Measurements from ENCODE around the gene TANGO6.

TANGO6 gene

GRCh38 chr16:68859828-68860227, 16.5 kb downstream of the TANGO6 start:
- Histone ChIP-seq H3K27ac (ENCODE audit: low read length, poor library complexity, severe bottlenecking) (no peak overlapping the region), H3K4me3 (ENCODE audit: insufficient read depth in 1 of 2, low read depth in 1 of 2, low read length in 2 of 2) (no peak overlapping the region), H2BK15ac (ENCODE audit: low read depth, poor library complexity, severe bottlenecking) (no peak overlapping the region), H3K79me1 (replicated peaks; ENCODE audit: low read length, poor library complexity, severe bottlenecking) (peaks cover 28% of the 10 kb centered on the region), H3K27me3 (ENCODE audit: control insufficient read depth in 1 of 2, insufficient read depth in 1 of 2, low read length in 2 of 2) (no peaks in the 10 kb centered on the region), H3K18ac (ENCODE audit: low read depth in 1 of 2, low read length in 2 of 2) (no peak overlapping the region), H3K4me1 (ENCODE audit: control insufficient read depth, insufficient read depth, low read depth, low read length) (no peaks in the 10 kb centered on the region), H2AK5ac (ENCODE audit: low read length, severe bottlenecking) (no peak overlapping the region), H2BK12ac (ENCODE audit: low read length in 2 of 2) (no peak overlapping the region), H3K9ac (ENCODE audit: low read length) (no peak overlapping the region), H2AFZ (ENCODE audit: low read depth, low read length) (no peak overlapping the region), H3K23ac (ENCODE audit: low read length in 2 of 2) (no peak overlapping the region), H3K36me3 (ENCODE audit: control insufficient read depth in 1 of 2, insufficient read depth in 2 of 2, low read depth in 1 of 2, low read length in 2 of 2) (peaks cover 15 to 35% of the 10 kb centered on the region in 2 experiments), H4K8ac (ENCODE audit: low read length) (no peak overlapping the region), H3K4me2 (ENCODE audit: low read length, poor library complexity, severe bottlenecking) (no peak overlapping the region), H2BK5ac (ENCODE audit: low read depth, low read length, poor library complexity, severe bottlenecking) (no peak overlapping the region), H3K14ac (ENCODE audit: low read length in 2 of 2) (no peak overlapping the region), H4K91ac (ENCODE audit: low read length) (no peak overlapping the region), H3K4ac (ENCODE audit: low read depth in 1 of 2, low read length in 2 of 2) (no peak overlapping the region), H3K9me3 (ENCODE audit: control insufficient read depth, low read length) (no peaks in the 10 kb centered on the region), H2BK120ac (ENCODE audit: low read depth, low read length) (no peak overlapping the region)
- over 99% methylated on average over 4 of the region's 4 CpGs for WGBS
- DNase-seq, result no peak

GRCh38 chr16:68860978-68861892, 17.9 kb downstream of the TANGO6 start:
- no peak overlapping the region for H2BK12ac ChIP-seq (ENCODE audit: low read length in 2 of 2)
- no peak overlapping the region for H2AFZ ChIP-seq (ENCODE audit: low read depth, low read length)
- peaks cover 27% of the 10 kb centered on the region for H3K79me1 ChIP-seq (replicated peaks; ENCODE audit: low read length, poor library complexity, severe bottlenecking)
- H3K9me3 ChIP-seq (ENCODE audit: control insufficient read depth, low read length), result no peaks in the 10 kb centered on the region
- no peak overlapping the region for H2BK120ac ChIP-seq (ENCODE audit: low read depth, low read length)
- no peak overlapping the region for H3K27ac ChIP-seq (ENCODE audit: low read length, poor library complexity, severe bottlenecking)
- H4K8ac ChIP-seq (ENCODE audit: low read length), result no peak overlapping the region
- H3K9ac ChIP-seq (ENCODE audit: low read length), result no peak overlapping the region
- H3K14ac ChIP-seq (ENCODE audit: low read length in 2 of 2), result no peak overlapping the region
- no peak overlapping the region for H2BK5ac ChIP-seq (ENCODE audit: low read depth, low read length, poor library complexity, severe bottlenecking)
- peaks cover 15 to 35% of the 10 kb centered on the region in 2 experiments for H3K36me3 ChIP-seq (ENCODE audit: control insufficient read depth in 1 of 2, insufficient read depth in 2 of 2, low read depth in 1 of 2, low read length in 2 of 2)
- no peaks in the 10 kb centered on the region for H3K27me3 ChIP-seq (ENCODE audit: control insufficient read depth in 1 of 2, insufficient read depth in 1 of 2, low read length in 2 of 2)
- 96% methylated on average over 13 of the region's 15 CpGs for WGBS
- H2BK15ac ChIP-seq (ENCODE audit: low read depth, poor library complexity, severe bottlenecking), result no peak overlapping the region
- no peak overlapping the region for H3K4me3 ChIP-seq (ENCODE audit: insufficient read depth in 1 of 2, low read depth in 1 of 2, low read length in 2 of 2)
- H4K91ac ChIP-seq (ENCODE audit: low read length), result no peak overlapping the region
- no peak overlapping the region for H3K4ac ChIP-seq (ENCODE audit: low read depth in 1 of 2, low read length in 2 of 2)
- H2AK5ac ChIP-seq (ENCODE audit: low read length, severe bottlenecking), result no peak overlapping the region
- no peak overlapping the region for H3K23ac ChIP-seq (ENCODE audit: low read length in 2 of 2)
- H3K4me2 ChIP-seq (ENCODE audit: low read length, poor library complexity, severe bottlenecking), result no peak overlapping the region
- DNase-seq, result no peak
- H3K18ac ChIP-seq (ENCODE audit: low read depth in 1 of 2, low read length in 2 of 2), result no peak overlapping the region
- no peaks in the 10 kb centered on the region for H3K4me1 ChIP-seq (ENCODE audit: control insufficient read depth, insufficient read depth, low read depth, low read length)

- no peak overlapping the region for H3K23ac ChIP-seq (ENCODE audit: low read length in 2 of 2)
- no peak overlapping the region for H4K91ac ChIP-seq (ENCODE audit: low read length)
- H3K4me3 ChIP-seq (ENCODE audit: insufficient read depth in 1 of 2, low read depth in 1 of 2, low read length in 2 of 2), result no peak overlapping the region
- no peak overlapping the region for H2AK5ac ChIP-seq (ENCODE audit: low read length, severe bottlenecking)
- no peaks in the 10 kb centered on the region for H3K27me3 ChIP-seq (ENCODE audit: control insufficient read depth in 1 of 2, insufficient read depth in 1 of 2, low read length in 2 of 2)
- no peak overlapping the region for H3K4me2 ChIP-seq (ENCODE audit: low read length, poor library complexity, severe bottlenecking)
- H2BK5ac ChIP-seq (ENCODE audit: low read depth, low read length, poor library complexity, severe bottlenecking), result no peak overlapping the region
- H2BK120ac ChIP-seq (ENCODE audit: low read depth, low read length), result no peak overlapping the region
- no peak overlapping the region for H3K18ac ChIP-seq (ENCODE audit: low read depth in 1 of 2, low read length in 2 of 2)
- no peak overlapping the region for H3K9ac ChIP-seq (ENCODE audit: low read length)
- no peaks in the 10 kb centered on the region for H3K4me1 ChIP-seq (ENCODE audit: control insufficient read depth, insufficient read depth, low read depth, low read length)
- no peak overlapping the region for H2BK12ac ChIP-seq (ENCODE audit: low read length in 2 of 2)
- no peak overlapping the region for H3K4ac ChIP-seq (ENCODE audit: low read depth in 1 of 2, low read length in 2 of 2)
- no peak for DNase-seq
- H3K27ac ChIP-seq (ENCODE audit: low read length, poor library complexity, severe bottlenecking), result no peak overlapping the region
- H2BK15ac ChIP-seq (ENCODE audit: low read depth, poor library complexity, severe bottlenecking), result no peak overlapping the region
- peaks cover 5 to 37% of the 10 kb centered on the region in 2 experiments for H3K36me3 ChIP-seq (ENCODE audit: control insufficient read depth in 1 of 2, insufficient read depth in 2 of 2, low read depth in 1 of 2, low read length in 2 of 2)
- no peaks in the 10 kb centered on the region for H3K9me3 ChIP-seq (ENCODE audit: control insufficient read depth, low read length)
- H4K8ac ChIP-seq (ENCODE audit: low read length), result no peak overlapping the region
- no peak overlapping the region for H3K14ac ChIP-seq (ENCODE audit: low read length in 2 of 2)
- 100% methylated on average over 4 of the region's 6 CpGs for WGBS
- H3K79me1 ChIP-seq (replicated peaks; ENCODE audit: low read length, poor library complexity, severe bottlenecking), result peaks cover 11% of the 10 kb centered on the region
- no peak overlapping the region for H2AFZ ChIP-seq (ENCODE audit: low read depth, low read length)
These were observed 23.6 kb downstream of the TANGO6 start for GRCh38 chr16:68866933-68867332.

GRCh38 chr16:68869492-68870088, 26.3 kb downstream of the TANGO6 start:
- WGBS, result 81% methylated on average over 4 of the region's 4 CpGs
- Histone ChIP-seq H3K9me3 (ENCODE audit: control insufficient read depth, low read length) (no peaks in the 10 kb centered on the region), H2AFZ (ENCODE audit: low read depth, low read length) (no peak overlapping the region), H3K18ac (ENCODE audit: low read depth in 1 of 2, low read length in 2 of 2) (no peak overlapping the region), H3K36me3 (ENCODE audit: control insufficient read depth in 1 of 2, insufficient read depth in 2 of 2, low read depth in 1 of 2, low read length in 2 of 2) (peaks cover 0 to 39% of the 10 kb centered on the region in 2 experiments), H4K91ac (ENCODE audit: low read length) (no peak overlapping the region), H3K4me1 (ENCODE audit: control insufficient read depth, insufficient read depth, low read depth, low read length) (no peaks in the 10 kb centered on the region), H3K27ac (ENCODE audit: low read length, poor library complexity, severe bottlenecking) (no peak overlapping the region), H2BK15ac (ENCODE audit: low read depth, poor library complexity, severe bottlenecking) (no peak overlapping the region), H3K27me3 (ENCODE audit: control insufficient read depth in 1 of 2, insufficient read depth in 1 of 2, low read length in 2 of 2) (no peaks in the 10 kb centered on the region), H3K9ac (ENCODE audit: low read length) (no peak overlapping the region), H2BK5ac (ENCODE audit: low read depth, low read length, poor library complexity, severe bottlenecking) (no peak overlapping the region), H3K4me2 (ENCODE audit: low read length, poor library complexity, severe bottlenecking) (no peak overlapping the region), H3K79me1 (replicated peaks; ENCODE audit: low read length, poor library complexity, severe bottlenecking) (peaks cover 4% of the 10 kb centered on the region), H4K8ac (ENCODE audit: low read length) (no peak overlapping the region), H3K4ac (ENCODE audit: low read depth in 1 of 2, low read length in 2 of 2) (no peak overlapping the region), H2BK120ac (ENCODE audit: low read depth, low read length) (no peak overlapping the region), H2AK5ac (ENCODE audit: low read length, severe bottlenecking) (no peak overlapping the region), H3K23ac (ENCODE audit: low read length in 2 of 2) (no peak overlapping the region), H3K14ac (ENCODE audit: low read length in 2 of 2) (no peak overlapping the region), H2BK12ac (ENCODE audit: low read length in 2 of 2) (no peak overlapping the region), H3K4me3 (ENCODE audit: insufficient read depth in 1 of 2, low read depth in 1 of 2, low read length in 2 of 2) (no peak overlapping the region)
- DNase-seq, result no peak

Data from mesenchymal stem cell (in vitro differentiated cells and primary cell).